H1 (cell line): ENCODE measurements around the gene CADM1.

Experiments used
- CEBPB ChIP-seq: IDR thresholded peaks from 2 replicates; pipeline ENCODE4 v1.6.1; 2012; ENCODE audit warnings: low read depth, low read length
- CTCF ChIP-seq, 3 experiments: IDR thresholded peaks; 1 replicate in 2 of 3; 2 replicates in 1 of 3; pipeline versions ENCODE4 v1.5.1 to v1.6.1; 2011; ENCODE audit warnings: low read length in 3 of 3, mild to moderate bottlenecking in 3 of 3, inconsistent platforms in 2 of 3, low read depth in 1 of 3, moderate library complexity in 1 of 3; ENCODE audit not compliant: insufficient read depth in 1 of 3; ENCODE audit errors: control extremely low read depth in 1 of 3
- EP300 ChIP-seq, 2 experiments: IDR thresholded peaks; 1 replicate in 1 of 2; 2 replicates in 1 of 2; pipeline ENCODE4 v1.6.1; 2011 to 2012; ENCODE audit warnings: low read depth in 2 of 2, low read length in 2 of 2, mild to moderate bottlenecking in 2 of 2, borderline replicate concordance in 1 of 2, inconsistent platforms in 1 of 2, moderate library complexity in 1 of 2
- GTF2F1 ChIP-seq: IDR thresholded peaks from 2 replicates; pipeline ENCODE4 v1.6.1; 2012; ENCODE audit warnings: low read depth, low read length, improper control_type of control experiment, borderline replicate concordance
- MAFK ChIP-seq: IDR thresholded peaks from 2 replicates; pipeline ENCODE4 v1.6.1; 2012; ENCODE audit warnings: low read depth, mild to moderate bottlenecking, improper control_type of control experiment, low read length
- POLR2A ChIP-seq, 2 experiments: IDR thresholded peaks; 1 replicate in 1 of 2; 2 replicates in 1 of 2; pipeline ENCODE4 v1.6.1; 2011; ENCODE audit warnings: low read depth in 2 of 2, low read length in 2 of 2, mild to moderate bottlenecking in 2 of 2; ENCODE audit errors: control extremely low read depth in 1 of 2
- RAD21 ChIP-seq, 2 experiments: IDR thresholded peaks in 1 of 2; conservative IDR thresholded peaks in 1 of 2; 2 replicates each; pipeline ENCODE4 v1.6.1; 2011; ENCODE audit warnings: low read depth in 2 of 2, low read length in 2 of 2, improper control_type of control experiment in 1 of 2, inconsistent platforms in 1 of 2, mild to moderate bottlenecking in 1 of 2, moderate library complexity in 1 of 2
- SP1 ChIP-seq: IDR thresholded peaks from 2 replicates; pipeline ENCODE4 v1.6.1; 2011; ENCODE audit warnings: low read depth, low read length
- SRF ChIP-seq: IDR thresholded peaks from 2 replicates; pipeline ENCODE4 v1.6.1; 2011; ENCODE audit warnings: mild to moderate bottlenecking, low read depth, low read length, moderate library complexity
- TAF1 ChIP-seq: IDR thresholded peaks from 2 replicates; pipeline ENCODE4 v1.6.1; 2011; ENCODE audit warnings: mild to moderate bottlenecking, low read depth, low read length
- TBP ChIP-seq: IDR thresholded peaks from 2 replicates; pipeline ENCODE4 v1.6.1; 2011; ENCODE audit warnings: low read depth, low read length, improper control_type of control experiment

- TF ChIP-seq TBP, result no peak
- TF ChIP-seq CTCF (IDR thresholded peaks at IDR 0.05; ENCODE audit: control extremely low read depth in 1 of 3, insufficient read depth in 1 of 3, low read depth in 1 of 3, low read length in 3 of 3), result no peak
- no peak for TF ChIP-seq EP300 (IDR thresholded peaks at IDR 0.05; ENCODE audit: borderline replicate concordance in 1 of 2, low read depth in 2 of 2, low read length in 2 of 2)
- no peak for TF ChIP-seq SP1
- TF ChIP-seq GTF2F1, result no peak
- TF ChIP-seq CEBPB, result no peak
- TF ChIP-seq SRF, result no peak
- no peak for TF ChIP-seq TAF1
- TF ChIP-seq POLR2A (IDR thresholded peaks at IDR 0.05; ENCODE audit: control extremely low read depth in 1 of 2, low read depth in 2 of 2, low read length in 2 of 2), result no peak
- TF ChIP-seq RAD21 (IDR thresholded peaks at IDR 0.05 in 1 of 2, conservative IDR thresholded peaks at IDR 0.05 in 1 of 2; ENCODE audit: low read depth in 2 of 2, low read length in 2 of 2), result no peak
- TF ChIP-seq MAFK, result no peak
These were observed 5.9 kb downstream of the CADM1 start for GRCh38 chr11:115498354-115498753.
